Activated CD4-positive, alpha-beta memory T cell treated with anti-CD3 and anti-CD28 coated beads, Interleukin-2, amount 10 ng/mL, durations not matched to agents 7 days and 5 days (primary cell): ENCODE data around the gene BMPR1A. TPM values are rescaled to one million over a fixed set of nuclear protein-coding genes. Genes with fewer than 3 reads are reported as not detected.

Source experiments
- CTCF ChIA-PET: fragments of 350-600 bp; sonication (Branson Sonifier 250); formaldehyde crosslinking; loops from one replicate; lab custom pipeline; 2021; ENCODE audit warnings: antibody characterized with exemption, inconsistent platforms; lab: Charles Lee
- POLR2A ChIA-PET: fragments of 350-600 bp; sonication (Branson Sonifier 250); formaldehyde crosslinking; loops from one replicate; lab custom pipeline; 2021; ENCODE audit warnings: antibody characterized with exemption; lab: Charles Lee
- DNase-seq: peaks from one replicate; pipeline ENCODE4 v3.0.0-alpha.2; 2020
- H3K27ac Mint-ChIP-seq: one replicate; pipeline ENCODE4 v1.8.0; 2021; ENCODE audit warnings: mild to moderate bottlenecking, mixed read lengths
- H3K27me3 Mint-ChIP-seq: one replicate; pipeline ENCODE4 v1.8.0; 2021; ENCODE audit warnings: mixed read lengths
- H3K36me3 Mint-ChIP-seq: one replicate; pipeline ENCODE4 v1.8.0; 2021; ENCODE audit warnings: low read depth, mixed read lengths
- H3K4me1 Mint-ChIP-seq: one replicate; pipeline ENCODE4 v1.8.0; 2021; ENCODE audit warnings: mixed read lengths
- H3K4me3 Mint-ChIP-seq: one replicate; pipeline ENCODE4 v1.8.0; 2021; ENCODE audit warnings: mild to moderate bottlenecking, mixed read lengths
- H3K9me3 Mint-ChIP-seq: one replicate; pipeline ENCODE4 v1.8.0; 2021; ENCODE audit warnings: mixed read lengths
- total RNA-seq, 2 experiments: library from RNA; stranded (reverse); gene quantifications; one replicate each; pipeline ENCODE4 v1.2.3, GENCODE V29; 2021

The BMPR1A gene
- total RNA-seq, 2 experiments from 2014 or later: 14.8 to 17.2 TPM

DNA sequence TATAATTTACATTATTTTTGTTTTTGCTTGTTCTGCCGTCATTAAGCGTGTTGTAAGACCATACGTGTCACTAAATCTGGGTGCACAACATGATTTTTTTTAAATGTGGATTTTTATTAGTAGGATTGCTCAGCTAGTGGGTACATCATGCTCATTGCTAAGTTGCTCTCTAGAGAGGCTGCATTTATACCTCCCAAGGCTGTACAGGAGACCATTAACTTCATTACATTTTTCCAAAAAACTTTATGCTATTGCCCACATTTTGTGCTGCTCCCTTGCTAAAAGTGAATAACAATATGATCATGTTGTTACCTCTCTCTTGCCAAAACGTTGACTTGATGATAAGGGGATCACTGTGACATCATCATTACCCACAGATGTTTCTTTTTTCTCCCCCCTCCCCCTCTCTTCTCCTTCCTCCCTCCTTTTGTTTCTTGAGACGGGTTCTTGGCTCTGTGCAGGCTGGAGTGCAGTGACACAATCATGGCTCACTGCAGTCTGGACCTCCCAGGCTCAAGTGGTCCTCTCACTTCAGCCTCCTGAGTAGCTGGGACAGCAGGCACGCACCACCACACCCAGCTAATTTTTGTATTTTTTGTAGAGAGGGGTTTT lies 65.1 kb downstream of the BMPR1A start:
- Mint-ChIP-seq H3K4me3 (no peak overlapping the region), H3K27me3 (no peaks in the 10 kb centered on the region), H3K9me3 (no peaks in the 10 kb centered on the region), H3K4me1 (no peaks in the 10 kb centered on the region), H3K36me3 (no peaks in the 10 kb centered on the region), H3K27ac (no peak overlapping the region)
- ChIA-PET POLR2A (no interaction called here), CTCF (no interaction called here)
- no peak for DNase-seq

DNA sequence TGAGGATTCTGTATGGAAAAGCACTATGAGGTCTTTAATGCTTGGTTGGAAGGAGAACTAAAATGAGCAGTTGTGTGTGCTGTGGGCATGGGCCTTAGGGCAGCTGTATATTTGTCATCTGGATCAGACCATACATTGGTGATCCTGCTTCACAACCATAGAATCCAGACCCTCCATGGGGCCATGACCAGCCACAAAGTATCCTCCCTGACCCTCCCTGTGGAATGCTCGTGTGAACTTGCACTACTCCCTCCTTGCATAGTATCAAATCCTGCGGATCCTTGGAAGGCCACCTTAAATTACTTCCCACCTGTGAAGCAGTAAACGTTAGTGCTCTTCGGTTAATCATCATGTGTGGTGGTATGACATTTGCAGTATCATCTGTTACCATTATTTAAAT lies 67.1 kb downstream of the BMPR1A start:
- Mint-ChIP-seq H3K4me3 (no peak overlapping the region), H3K27ac (no peak overlapping the region), H3K36me3 (no peaks in the 10 kb centered on the region), H3K4me1 (no peaks in the 10 kb centered on the region), H3K9me3 (no peaks in the 10 kb centered on the region), H3K27me3 (no peaks in the 10 kb centered on the region)
- ChIA-PET CTCF (no interaction called here), POLR2A (no interaction called here)
- no peak for DNase-seq

DNA sequence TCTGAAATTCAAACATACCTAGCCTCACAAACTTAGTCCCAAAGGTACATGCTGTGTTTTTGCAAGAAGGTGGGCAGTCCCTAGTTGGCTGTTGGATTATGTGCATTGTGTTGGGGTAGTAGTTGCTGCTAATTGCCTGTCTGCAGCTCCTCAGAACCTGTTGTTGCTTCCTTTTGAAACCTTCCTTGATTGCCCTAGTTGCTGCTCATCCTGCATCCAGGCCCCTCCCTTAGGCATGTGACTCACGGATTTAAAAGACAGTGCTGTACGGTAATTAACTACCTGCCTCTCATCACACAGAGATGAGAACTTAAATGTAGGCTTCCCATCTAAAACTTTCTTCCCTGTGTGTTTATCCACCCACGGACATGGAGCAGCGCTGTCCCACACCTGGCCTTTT lies 67.7 kb downstream of the BMPR1A start:
- POLR2A ChIA-PET: no interaction called here
- H3K9me3 Mint-ChIP-seq: no peaks in the 10 kb centered on the region
- no peaks in the 10 kb centered on the region for H3K36me3 Mint-ChIP-seq
- CTCF ChIA-PET: no interaction called here
- no peaks in the 10 kb centered on the region for H3K4me1 Mint-ChIP-seq
- H3K27ac Mint-ChIP-seq: no peak overlapping the region
- H3K4me3 Mint-ChIP-seq: no peak overlapping the region
- H3K27me3 Mint-ChIP-seq: no peaks in the 10 kb centered on the region
- DNase-seq: no peak

DNA sequence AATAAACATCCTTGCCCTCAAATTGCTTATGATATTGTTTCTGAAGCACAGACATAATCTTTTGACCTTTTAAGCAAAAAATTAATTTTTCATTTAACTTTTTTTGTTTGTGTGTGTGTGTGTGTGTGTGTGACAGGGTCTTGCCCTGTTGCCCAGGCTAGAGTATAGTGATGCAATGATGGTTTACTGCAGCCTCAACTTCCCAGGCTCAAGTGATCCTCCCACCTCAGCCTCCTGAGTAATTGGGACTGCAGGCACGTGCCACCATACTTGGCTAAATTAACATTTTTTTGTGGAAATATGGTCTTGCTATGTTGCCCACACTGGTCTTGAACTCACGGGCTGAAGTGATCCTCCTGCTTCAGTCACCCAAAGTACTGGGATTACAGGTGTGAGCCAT lies 68.9 kb downstream of the BMPR1A start:
- H3K4me1 Mint-ChIP-seq: no peaks in the 10 kb centered on the region
- no peak overlapping the region for H3K27ac Mint-ChIP-seq
- ChIA-PET POLR2A (no interaction called here), CTCF (no interaction called here)
- H3K4me3 Mint-ChIP-seq: no peak overlapping the region
- no peaks in the 10 kb centered on the region for H3K27me3 Mint-ChIP-seq
- H3K9me3 Mint-ChIP-seq: no peaks in the 10 kb centered on the region
- no peak for DNase-seq
- no peaks in the 10 kb centered on the region for H3K36me3 Mint-ChIP-seq

DNA sequence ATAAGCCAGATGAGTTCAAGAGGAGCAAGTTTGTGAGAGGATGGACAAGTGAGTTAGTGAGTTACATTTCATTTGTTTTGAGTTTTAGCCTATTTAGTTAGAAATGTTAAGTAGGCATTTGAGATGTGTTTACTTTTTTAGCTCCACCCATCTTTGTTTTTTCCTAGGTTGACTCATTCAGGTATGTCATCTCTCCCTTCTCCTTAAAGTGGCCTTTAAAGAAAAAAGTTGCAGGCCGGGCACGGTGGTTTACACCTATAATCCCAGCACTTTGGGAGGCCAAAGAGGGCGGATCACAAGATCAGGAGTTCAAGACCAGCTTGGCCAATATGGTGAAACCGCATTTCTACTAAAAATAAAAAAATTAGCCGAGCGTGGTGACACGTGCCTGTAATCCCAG lies 71.2 kb downstream of the BMPR1A start:
- H3K36me3 Mint-ChIP-seq: no peaks in the 10 kb centered on the region
- ChIA-PET POLR2A (no interaction called here), CTCF (no interaction called here)
- no peaks in the 10 kb centered on the region for H3K9me3 Mint-ChIP-seq
- no peak overlapping the region for H3K27ac Mint-ChIP-seq
- no peak overlapping the region for H3K4me3 Mint-ChIP-seq
- no peak for DNase-seq
- H3K4me1 Mint-ChIP-seq: no peaks in the 10 kb centered on the region
- no peaks in the 10 kb centered on the region for H3K27me3 Mint-ChIP-seq

DNA sequence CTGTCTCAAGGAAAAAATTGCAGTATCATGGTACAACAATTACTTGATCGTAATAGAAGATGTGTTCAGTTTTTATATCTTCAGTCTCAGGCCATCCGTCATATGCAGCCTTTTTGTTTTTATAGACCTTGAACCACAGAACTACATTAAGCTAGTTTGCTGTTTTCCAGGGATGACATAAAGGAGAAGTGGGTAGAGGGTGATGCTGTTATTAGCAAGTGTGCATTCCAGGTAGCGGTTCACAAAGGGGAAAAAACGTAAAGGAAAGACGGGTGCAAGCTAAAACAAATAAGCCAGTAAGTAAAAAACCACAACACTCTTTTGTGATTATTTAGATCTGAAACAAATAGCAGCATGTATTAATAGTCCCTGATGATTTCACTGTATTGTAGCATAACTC lies 71.7 kb downstream of the BMPR1A start:
- CTCF ChIA-PET: no interaction called here

DNA sequence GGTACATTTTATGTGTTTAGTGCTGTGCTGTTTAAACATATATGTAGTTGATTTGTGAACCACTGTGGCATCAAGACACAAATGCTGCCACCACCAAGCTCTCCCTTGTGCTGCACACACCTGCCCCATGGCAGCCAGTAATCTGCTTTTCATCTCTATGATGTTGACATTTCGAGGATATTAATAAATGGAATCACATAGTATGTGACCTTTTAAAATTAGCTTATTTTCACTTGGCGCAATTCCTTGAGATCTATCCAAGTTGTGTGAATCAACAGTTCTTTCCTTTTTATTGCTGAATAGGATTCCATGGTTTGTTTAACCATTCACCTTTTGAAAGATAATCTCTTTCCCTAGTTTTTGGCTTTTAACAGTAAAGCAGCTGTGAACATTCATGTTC lies 73.1 kb downstream of the BMPR1A start:
- ChIA-PET CTCF (no interaction called here), POLR2A (no interaction called here)
- Mint-ChIP-seq H3K27ac (no peak overlapping the region), H3K9me3 (no peaks in the 10 kb centered on the region), H3K36me3 (no peaks in the 10 kb centered on the region), H3K27me3 (no peaks in the 10 kb centered on the region), H3K4me1 (no peaks in the 10 kb centered on the region), H3K4me3 (no peak overlapping the region)
- DNase-seq: no peak

More for the DNA sequence above, 71.7 kb downstream of the BMPR1A start:
- no peak for DNase-seq
- H3K4me1 Mint-ChIP-seq: no peaks in the 10 kb centered on the region
- no peaks in the 10 kb centered on the region for H3K36me3 Mint-ChIP-seq
- H3K9me3 Mint-ChIP-seq: no peaks in the 10 kb centered on the region
- H3K27me3 Mint-ChIP-seq: no peaks in the 10 kb centered on the region
- no peak overlapping the region for H3K27ac Mint-ChIP-seq
- H3K4me3 Mint-ChIP-seq: no peak overlapping the region
- POLR2A ChIA-PET: interaction anchor here (0.7 kb wide), 1 partner anchor 75 kb away, joined by 3 read pairs; no protein-coding TSS in a partner anchor

DNA sequence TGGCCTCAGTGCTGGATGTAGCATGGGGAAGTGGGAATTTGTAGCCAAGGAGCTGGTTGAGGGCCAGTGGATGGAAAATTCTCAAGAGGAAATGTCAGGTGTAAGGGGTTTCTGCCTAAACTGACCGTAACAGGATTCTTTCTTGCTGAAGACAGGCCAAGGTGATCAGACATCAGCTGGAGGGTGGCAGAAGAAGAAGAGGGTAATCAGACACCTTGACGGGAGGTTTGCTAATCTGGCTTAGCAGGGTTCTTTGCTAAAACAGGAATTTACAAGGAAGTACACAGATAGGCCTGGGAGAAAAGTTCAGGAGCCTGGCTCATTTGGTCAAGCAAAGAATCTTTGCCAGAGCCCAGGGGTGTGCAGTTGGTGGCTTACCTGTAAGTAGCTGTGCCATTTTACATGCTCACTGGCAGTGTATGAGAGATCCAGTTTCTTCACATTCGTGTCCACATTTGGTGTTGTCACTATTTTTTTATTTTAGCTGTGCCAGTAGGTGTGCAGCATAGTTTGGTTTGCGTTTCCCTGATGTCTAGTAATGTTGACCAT lies 73.7 kb downstream of the BMPR1A start:
- POLR2A ChIA-PET: no interaction called here
- Mint-ChIP-seq H3K9me3 (no peaks in the 10 kb centered on the region), H3K36me3 (no peaks in the 10 kb centered on the region), H3K4me3 (no peak overlapping the region), H3K27me3 (no peaks in the 10 kb centered on the region), H3K27ac (no peak overlapping the region), H3K4me1 (peaks cover 3% of the 10 kb centered on the region)
- no peak for DNase-seq
- CTCF ChIA-PET: no interaction called here

DNA sequence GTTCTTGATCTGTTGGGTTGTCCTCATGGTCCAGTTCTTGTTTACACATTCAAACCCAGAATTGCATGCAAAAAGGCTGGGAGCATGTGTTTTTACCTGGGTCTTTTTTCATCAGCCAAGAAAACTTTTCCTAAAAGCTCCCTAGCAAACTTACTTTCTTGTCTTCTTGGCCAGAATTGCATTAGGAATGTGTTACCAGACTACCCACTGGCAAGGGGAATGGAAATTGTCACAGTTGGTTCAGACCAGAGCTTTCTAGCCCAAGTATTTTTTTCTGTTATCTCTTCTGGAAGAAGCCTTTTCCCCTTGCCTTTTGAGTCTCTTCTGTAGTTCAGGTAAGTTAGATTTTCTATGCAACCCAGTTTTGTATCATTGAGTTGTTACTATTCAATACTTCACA lies 77.5 kb downstream of the BMPR1A start:
- DNase-seq: no peak
- H3K4me3 Mint-ChIP-seq: no peak overlapping the region
- no peak overlapping the region for H3K27ac Mint-ChIP-seq
- POLR2A ChIA-PET: interaction anchor here (0.9 kb wide), 1 partner anchor 9 kb away, joined by 3 read pairs; no protein-coding TSS in a partner anchor
- H3K4me1 Mint-ChIP-seq: peaks cover 10% of the 10 kb centered on the region
- H3K9me3 Mint-ChIP-seq: no peaks in the 10 kb centered on the region
- no peaks in the 10 kb centered on the region for H3K27me3 Mint-ChIP-seq
- CTCF ChIA-PET: no interaction called here
- no peaks in the 10 kb centered on the region for H3K36me3 Mint-ChIP-seq

DNA sequence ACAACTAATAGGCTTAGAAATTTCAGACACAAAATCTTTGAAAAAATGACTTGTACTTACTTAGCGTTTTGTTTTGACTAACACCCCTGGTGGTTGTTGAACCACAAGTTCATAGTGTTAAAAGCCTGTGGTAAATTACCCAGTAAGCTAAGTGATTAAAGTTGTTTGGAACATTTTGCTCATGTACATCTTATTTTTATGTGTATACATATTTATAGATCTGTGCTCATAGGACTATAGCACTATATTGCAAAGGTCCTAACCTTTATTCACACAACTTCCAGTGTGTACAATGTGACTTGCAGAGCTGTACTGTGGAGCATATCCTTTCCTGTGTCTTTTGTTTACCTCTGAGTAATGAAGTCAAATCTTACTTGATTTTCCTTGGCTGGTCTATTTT lies 79.6 kb downstream of the BMPR1A start:
- H3K9me3 Mint-ChIP-seq: no peaks in the 10 kb centered on the region
- no peak for DNase-seq
- H3K27ac Mint-ChIP-seq: no peak overlapping the region
- H3K4me1 Mint-ChIP-seq: peaks cover 10% of the 10 kb centered on the region
- no peak overlapping the region for H3K4me3 Mint-ChIP-seq
- POLR2A ChIA-PET: interaction anchor here (0.9 kb wide), 1 partner anchor 124 kb away, joined by 3 read pairs; no protein-coding TSS in a partner anchor
- H3K27me3 Mint-ChIP-seq: no peaks in the 10 kb centered on the region
- CTCF ChIA-PET: no interaction called here
- peaks cover 4% of the 10 kb centered on the region for H3K36me3 Mint-ChIP-seq

DNA sequence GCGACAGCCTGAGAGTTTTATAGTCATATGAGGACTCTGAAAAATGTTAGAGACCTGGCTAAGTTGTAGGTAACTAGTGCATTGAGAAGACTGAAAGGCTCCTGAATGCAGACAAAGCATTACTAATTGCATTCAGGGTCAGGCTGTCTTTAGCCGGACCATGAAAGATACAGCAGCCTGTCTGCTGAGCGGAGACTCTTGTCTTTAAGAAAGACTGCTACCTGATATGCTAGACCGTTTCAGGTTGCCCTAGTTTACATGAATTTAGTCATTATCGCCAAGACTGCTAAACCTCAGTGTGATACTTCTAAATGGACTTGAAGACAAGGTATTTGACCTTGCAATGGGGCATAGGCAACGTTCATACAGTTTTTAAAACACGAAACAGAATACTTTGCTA lies 81.2 kb downstream of the BMPR1A start:
- H3K4me3 Mint-ChIP-seq: no peak overlapping the region

DNA sequence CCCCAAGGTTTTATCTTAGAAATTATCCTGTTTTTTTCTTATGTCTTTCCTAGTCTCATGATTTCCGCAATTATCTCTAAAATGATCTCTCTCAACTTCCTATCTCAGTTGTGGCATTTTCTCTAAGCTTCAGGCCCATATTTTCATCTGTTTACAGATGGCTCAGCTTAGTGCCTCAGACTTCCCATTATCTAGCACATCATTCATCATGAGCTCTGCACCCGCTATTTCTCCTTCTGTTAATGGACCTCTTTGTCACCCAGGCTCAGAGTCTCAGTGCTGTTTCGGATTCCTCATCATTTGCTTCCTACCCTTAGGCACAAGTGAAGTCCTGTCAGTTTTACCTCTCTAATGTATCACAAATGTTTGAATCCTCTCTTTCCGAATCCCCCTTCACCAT lies 84.1 kb downstream of the BMPR1A start:
- ChIA-PET CTCF (no interaction called here), POLR2A (no interaction called here)
- Mint-ChIP-seq H3K27ac (no peak overlapping the region), H3K27me3 (no peaks in the 10 kb centered on the region), H3K36me3 (peaks cover 13% of the 10 kb centered on the region), H3K4me3 (no peak overlapping the region), H3K4me1 (peaks cover 7% of the 10 kb centered on the region), H3K9me3 (no peaks in the 10 kb centered on the region)
- no peak for DNase-seq

More for the DNA sequence above, 81.2 kb downstream of the BMPR1A start:
- Mint-ChIP-seq H3K9me3 (no peaks in the 10 kb centered on the region), H3K36me3 (peaks cover 6% of the 10 kb centered on the region), H3K27me3 (no peaks in the 10 kb centered on the region), H3K4me1 (peaks cover 10% of the 10 kb centered on the region), H3K27ac (no peak overlapping the region)
- POLR2A ChIA-PET: no interaction called here
- CTCF ChIA-PET: interaction anchor here (0.6 kb wide), 1 partner anchor 344 kb away, joined by 3 read pairs; no protein-coding TSS in a partner anchor
- DNase-seq: no peak

DNA sequence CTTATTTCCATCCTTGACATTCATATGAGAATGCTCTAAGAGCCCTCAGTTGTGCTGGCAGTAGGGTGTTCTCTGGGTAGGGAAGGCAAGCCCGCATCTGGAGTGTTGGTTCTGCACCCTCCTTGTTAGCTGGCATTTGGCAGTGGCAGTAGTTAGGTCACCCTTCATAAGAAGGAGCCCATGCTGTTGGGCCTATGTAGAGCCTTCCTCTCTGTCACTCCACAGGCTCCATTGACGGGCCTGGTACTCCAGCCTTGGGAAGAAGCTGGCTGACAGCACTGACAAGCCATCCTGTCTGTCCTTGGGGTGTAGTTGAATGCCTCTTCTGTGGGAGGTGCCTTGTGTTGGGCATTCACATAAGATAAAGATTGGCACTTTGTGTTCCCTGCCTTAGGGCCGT lies 89.7 kb downstream of the BMPR1A start:
- no peak for DNase-seq
- Mint-ChIP-seq H3K4me1 (no peaks in the 10 kb centered on the region), H3K27ac (no peak overlapping the region), H3K4me3 (no peak overlapping the region), H3K9me3 (no peaks in the 10 kb centered on the region), H3K36me3 (peaks cover 9% of the 10 kb centered on the region), H3K27me3 (no peaks in the 10 kb centered on the region)
- CTCF ChIA-PET: no interaction called here
- POLR2A ChIA-PET: no interaction called here

DNA sequence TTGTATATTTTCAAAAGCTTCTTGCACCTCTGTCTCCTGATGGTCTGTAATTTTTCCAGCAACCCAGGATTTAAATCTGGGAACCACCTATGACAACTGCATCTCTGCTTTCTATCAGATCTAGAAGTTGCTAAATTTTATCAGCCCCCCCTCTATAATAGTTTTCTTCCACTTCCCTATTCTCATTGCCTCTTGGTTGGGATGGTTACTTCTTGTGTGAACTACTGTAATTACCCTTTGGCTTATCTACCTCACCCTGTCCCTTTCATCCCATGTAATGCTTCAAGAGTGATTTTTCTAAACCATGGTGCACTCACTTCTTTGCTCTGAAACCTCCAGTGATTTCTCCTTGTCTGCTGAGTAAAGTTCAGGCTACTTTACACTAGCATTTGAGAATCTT lies 92.3 kb downstream of the BMPR1A start:
- ChIA-PET CTCF (no interaction called here), POLR2A (no interaction called here)
- H3K4me1 Mint-ChIP-seq: no peaks in the 10 kb centered on the region
- peaks cover 11% of the 10 kb centered on the region for H3K36me3 Mint-ChIP-seq
- DNase-seq: no peak
- no peaks in the 10 kb centered on the region for H3K27me3 Mint-ChIP-seq
- no peak overlapping the region for H3K27ac Mint-ChIP-seq
- H3K9me3 Mint-ChIP-seq: no peaks in the 10 kb centered on the region
- no peak overlapping the region for H3K4me3 Mint-ChIP-seq
